ENCODE results near the gene PRRT2. TPM values are rescaled to one million over a fixed set of nuclear protein-coding genes. Genes with fewer than 3 reads are reported as not detected.
"Not testable (repeated sequence)": the region's sequence is repeated elsewhere in the genome, so short reads cannot be mapped to it uniquely, and the experiment has no call there.

PRRT2 gene
- polyA plus RNA-seq, 1 donor = 13.3 TPM

DNA sequence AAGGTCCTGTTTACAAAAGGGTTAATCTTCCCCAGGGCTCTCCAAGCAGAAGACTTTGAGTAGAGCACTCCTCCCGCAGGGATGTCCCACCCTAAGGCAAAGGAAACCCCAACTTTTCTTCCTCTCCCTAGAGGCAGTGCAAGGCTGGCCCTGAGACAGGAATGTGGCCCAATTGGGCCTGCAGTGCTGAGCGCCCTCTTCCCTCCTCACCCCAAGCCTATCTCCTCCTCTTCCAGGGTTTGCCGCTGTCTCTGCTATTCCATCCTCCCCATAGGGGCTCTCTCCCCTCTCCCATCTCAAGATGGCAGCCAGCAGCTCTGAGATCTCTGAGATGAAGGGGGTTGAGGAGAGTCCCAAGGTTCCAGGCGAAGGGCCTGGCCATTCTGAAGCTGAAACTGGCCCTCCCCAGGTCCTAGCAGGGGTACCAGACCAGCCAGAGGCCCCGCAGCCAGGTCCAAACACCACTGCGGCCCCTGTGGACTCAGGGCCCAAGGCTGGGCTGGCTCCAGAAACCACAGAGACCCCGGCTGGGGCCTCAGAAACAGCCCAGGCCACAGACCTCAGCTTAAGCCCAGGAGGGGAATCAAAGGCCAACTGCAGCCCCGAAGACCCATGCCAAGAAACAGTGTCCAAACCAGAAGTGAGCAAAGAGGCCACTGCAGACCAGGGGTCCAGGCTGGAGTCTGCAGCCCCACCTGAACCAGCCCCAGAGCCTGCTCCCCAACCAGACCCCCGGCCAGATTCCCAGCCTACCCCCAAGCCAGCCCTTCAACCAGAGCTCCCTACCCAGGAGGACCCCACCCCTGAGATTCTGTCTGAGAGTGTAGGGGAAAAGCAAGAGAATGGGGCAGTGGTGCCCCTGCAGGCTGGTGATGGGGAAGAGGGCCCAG, 1.0 kb downstream of the PRRT2 start:
- no peak for DNase-seq

DNA sequence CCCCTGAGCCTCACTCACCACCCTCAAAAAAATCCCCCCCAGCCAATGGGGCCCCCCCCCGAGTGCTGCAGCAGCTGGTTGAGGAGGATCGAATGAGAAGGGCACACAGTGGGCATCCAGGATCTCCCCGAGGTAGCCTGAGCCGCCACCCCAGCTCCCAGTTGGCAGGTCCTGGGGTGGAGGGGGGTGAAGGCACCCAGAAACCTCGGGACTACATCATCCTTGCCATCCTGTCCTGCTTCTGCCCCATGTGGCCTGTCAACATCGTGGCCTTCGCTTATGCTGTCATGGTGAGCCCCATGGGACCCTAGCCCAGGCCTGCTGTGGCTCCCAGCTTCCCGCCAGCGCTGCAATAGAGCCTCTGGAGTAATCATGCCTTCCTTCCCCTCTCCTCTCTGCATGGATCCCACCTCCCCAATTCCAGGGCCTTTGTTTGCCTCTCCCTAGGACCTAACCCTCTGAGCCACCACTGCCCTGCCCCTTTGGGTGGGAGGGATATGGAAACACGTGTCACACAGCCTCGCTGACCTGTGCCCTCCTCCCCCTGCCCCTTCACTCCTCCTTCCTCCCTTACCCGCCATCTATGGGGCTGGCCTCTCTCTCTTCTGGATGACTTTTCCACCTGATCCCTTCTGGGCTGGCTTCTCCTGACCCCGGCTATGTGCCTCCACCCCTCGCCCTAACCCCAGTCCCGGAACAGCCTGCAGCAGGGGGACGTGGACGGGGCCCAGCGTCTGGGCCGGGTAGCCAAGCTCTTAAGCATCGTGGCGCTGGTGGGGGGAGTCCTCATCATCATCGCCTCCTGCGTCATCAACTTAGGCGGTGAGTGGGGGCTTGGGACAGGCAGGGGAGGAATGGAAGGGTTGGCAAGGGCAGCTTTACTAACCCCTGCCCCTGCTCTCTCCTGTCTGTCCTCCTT, 1.9 kb downstream of the PRRT2 start:
- DNase-seq = no peak

DNA sequence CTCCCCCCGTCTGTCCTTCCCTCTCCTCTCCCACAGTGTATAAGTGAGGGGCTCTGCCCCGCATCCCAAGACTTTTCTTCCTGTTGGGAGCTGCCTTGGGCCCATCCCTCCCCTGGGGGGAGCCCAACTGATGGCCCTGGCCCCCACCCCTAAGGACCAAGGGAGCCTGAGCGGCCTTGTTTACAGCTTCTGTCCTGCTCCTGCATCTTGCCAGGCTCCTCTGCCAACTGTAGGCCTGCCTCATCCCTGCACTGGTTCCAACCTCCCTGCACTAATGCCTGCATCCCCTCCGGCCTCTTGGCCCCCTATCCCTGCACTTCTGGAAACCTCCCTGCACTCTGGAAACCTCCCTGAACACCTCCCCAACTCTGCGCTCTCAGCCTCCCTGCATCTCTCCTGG, 2.6 kb downstream of the PRRT2 start:
- no peak for DNase-seq

DNA sequence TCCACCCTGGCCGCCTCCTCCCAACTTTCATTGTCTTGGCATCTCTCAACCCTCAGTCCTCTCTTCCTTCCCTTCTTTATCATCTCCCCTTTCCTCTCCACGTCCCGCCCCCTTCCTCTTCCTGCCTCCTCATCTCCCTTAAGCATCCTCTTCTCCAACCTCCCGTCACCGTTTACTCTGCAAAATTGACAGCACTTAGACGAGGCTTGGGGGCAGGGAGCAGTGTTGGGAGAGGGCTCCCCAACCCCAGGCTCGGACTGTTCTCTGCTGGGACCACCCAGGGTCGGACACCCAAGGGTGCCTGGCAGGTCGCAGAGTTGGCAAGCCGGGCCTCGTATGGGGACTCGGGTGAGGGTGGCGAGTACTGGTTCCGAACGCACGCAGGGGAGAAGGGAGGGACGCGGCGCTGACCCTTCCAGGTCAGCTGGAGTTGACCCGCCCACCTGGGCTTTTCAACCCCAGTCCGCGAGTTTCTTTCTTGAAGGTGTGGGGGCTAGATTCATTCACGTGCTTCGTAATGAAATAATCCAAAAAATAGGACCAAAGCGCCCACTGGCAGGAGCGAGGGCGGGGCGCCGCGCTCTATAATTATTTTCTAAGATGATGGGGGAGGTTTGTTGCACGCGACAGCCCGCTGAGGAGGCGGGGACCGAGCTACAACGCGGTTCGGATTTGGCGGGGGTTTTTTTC, 3.2 kb downstream of the PRRT2 start:
- DNase-seq = no peak

DNA sequence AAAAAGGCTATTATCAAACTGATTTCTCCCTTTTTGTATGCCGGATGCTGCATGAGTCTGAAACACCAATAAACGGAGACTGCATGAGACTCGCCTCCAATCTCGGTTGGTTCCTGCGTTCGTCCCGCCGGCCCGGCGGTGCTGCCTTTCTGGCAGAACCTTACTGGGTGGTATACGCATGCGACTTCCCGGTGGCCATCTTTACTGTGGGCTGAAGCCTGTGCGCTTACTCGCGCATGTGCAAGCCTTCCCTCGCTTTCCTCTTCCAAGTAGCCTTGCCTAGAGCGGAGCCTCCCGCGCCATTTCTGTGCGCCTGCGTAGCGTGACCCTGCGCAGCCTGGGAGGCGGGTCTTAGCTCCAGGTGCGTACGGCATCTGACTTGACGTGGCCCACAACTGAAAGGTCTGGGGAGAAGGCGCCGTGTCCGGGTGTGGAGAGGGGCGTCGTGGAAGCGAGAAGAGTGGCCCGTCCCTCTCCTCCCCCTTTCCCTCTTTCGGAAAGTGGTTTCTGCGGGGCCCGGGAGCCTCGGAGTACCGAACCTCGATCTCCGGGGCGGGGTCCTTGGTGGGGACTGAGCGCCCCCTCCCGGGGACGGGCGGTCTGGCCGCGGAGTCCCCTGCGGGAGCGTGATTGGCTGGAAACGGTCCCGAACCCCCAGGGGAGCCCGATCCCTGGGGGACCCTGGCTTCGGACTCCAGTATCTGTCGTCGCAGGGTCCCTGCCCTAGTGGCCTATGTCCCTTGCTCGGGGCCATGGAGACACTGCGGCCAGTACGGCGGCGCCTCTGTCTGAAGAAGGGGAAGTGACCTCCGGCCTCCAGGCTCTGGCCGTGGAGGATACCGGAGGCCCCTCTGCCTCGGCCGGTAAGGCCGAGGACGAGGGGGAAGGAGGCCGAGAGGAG, 4.0 kb downstream of the PRRT2 start, which contains the start of gene PAGR1:
PAGR1 (plus strand) TSS at position 360 of the 901 bp plus-strand sequence; CDS start at position 734, 374 bp downstream.
- peak; percentile 100 for DNase-seq

DNA sequence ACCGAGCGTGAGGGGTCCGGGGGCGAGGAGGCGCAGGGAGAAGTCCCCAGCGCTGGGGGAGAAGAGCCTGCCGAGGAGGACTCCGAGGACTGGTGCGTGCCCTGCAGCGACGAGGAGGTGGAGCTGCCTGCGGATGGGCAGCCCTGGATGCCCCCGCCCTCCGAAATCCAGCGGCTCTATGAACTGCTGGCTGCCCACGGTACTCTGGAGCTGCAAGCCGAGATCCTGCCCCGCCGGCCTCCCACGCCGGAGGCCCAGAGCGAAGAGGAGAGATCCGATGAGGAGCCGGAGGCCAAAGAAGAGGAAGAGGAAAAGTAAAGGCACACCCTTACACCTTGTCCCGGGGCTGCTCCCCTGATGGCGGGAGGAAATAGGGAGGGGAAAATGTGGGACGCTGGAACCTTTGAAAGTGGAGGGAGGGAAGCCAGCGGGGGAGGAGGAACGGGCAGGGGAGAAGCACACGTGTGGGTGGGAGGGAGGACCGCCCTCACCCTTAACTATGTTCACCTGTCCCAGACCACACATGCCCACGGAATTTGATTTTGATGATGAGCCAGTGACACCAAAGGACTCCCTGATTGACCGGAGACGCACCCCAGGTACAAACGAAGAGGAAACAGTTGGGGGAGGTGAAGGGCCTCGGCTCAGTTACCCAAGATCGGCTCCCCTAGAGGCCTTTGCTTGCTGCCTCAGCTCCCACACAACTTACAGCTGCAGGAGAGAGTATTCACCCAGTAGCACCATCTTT, 4.9 kb downstream of the PRRT2 start:
- no peak for DNase-seq

DNA sequence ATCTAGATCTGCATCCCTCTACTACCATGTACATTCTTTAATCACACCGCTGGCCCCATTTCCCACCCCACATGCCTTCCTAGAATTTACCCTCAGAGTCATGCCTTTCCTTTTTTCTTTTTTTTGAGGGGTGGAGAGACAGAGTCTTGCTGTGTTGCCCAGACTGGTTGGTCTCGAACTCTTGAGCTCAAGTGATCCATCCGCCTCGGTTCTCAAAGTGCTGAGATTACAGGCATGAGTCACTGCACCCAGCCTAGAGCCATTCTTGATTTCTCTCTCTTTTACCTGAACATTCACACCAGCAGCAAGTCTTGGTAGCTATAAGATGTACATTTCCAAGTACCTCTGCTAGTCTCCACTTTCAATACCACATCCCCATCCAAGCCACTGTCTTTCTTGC, 6.1 kb downstream of the PRRT2 start:
- no peak for DNase-seq

DNA sequence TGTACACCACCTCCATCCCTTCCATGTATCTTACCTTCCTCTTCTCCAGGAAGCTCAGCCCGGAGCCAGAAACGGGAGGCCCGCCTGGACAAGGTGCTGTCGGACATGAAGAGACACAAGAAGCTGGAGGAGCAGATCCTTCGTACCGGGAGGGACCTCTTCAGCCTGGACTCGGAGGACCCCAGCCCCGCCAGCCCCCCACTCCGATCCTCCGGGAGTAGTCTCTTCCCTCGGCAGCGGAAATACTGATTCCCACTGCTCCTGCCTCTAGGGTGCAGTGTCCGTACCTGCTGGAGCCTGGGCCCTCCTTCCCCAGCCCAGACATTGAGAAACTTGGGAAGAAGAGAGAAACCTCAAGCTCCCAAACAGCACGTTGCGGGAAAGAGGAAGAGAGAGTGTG, 7.5 kb downstream of the PRRT2 start:
- DNase-seq = no peak

DNA sequence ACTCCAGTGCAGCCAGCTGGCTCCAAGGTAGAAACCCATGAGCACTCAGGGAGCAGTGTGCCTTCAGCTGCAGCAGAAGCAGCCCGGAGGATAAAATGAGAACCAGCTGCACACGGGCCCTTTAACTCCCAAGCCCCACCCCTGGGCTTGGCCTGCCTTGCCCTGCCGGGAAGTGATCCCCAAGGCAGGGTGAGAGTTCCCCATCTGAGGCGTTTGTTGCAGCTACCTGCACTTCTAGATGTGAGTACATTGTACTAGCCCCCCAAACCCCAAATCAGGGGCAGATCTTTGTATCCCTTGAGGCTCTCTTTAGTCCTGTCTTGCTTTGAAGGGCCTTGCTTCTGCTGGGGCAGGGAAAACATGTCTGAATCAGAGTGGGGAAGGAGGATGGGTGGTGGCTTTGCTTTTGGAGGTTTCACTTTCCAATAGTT, 8.3 kb downstream of the PRRT2 start, which contains the start of gene MVP:
MVP (plus strand) TSS at position 192 of the 431 bp plus-strand sequence. CDS start 10,088 bp downstream, outside the sequence.
- peak; percentile 64 for DNase-seq

DNA sequence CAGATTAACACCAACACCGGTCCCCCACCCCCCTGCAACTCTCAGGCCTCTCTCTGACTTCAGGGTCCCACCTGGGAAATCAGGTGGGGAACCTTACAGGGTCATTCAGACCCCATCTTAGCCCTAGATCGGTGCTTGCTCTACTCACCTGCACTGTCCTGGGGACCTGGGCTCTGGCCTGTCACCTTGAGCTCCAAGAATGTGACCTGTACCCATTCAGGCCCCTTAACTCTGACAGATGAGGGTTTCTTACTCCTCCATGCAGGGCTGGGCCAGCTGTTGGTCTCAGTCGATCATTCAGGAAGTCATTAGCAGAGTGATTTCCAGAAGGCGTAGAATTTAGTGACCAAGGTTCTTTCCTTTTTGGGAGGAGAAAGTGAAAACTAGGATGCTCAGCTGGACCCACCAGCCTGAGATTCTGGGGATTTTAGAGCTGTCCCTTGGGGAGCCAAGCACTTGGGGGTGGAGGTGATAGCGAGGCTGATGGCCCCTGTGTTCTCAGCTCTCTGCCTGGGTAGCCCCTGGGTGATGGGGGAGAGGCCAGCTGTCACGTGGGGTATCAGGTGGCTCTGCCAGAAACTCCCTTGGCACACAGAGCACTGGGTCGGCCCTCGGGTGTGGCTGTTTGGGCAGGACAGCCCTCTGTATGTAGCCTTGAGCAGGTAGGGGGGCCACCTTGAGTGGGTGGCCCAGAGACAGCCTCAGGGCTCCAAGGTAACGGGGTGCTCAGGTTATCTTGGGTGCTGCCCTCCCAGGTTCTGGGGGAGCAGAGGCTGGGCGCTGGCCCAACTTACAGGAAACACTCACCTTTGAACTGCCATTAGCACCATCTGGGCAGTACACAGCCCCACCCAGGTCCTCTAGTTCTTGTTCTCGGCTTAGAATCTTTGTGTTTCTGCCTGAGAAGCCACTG, 9.0 kb downstream of the PRRT2 start:
- DNase-seq = no peak

DNA sequence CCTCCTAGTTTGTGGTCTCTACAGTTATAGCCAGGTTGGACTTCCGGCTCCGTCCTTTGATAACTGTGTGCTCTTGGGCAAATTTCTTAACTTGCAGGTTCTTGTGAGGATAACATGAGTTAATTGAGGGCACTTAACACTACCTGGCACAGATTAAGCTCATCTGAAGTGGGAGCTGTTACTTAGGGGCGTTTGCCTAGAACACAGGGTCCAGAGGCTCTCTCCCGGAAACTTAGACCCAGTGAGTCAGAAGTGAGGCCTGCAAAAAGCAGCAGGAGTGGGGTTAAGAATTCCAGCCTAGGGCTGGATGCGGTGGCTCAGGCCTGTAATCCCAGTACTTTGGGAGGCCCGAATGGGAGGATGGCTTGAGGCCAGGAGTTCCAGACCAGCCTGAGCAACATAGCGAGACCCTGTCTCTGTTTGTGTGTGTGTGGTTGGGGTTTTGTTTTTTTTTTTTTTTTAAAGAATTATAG, 9.7 kb downstream of the PRRT2 start:
- DNase-seq = no peak

DNA sequence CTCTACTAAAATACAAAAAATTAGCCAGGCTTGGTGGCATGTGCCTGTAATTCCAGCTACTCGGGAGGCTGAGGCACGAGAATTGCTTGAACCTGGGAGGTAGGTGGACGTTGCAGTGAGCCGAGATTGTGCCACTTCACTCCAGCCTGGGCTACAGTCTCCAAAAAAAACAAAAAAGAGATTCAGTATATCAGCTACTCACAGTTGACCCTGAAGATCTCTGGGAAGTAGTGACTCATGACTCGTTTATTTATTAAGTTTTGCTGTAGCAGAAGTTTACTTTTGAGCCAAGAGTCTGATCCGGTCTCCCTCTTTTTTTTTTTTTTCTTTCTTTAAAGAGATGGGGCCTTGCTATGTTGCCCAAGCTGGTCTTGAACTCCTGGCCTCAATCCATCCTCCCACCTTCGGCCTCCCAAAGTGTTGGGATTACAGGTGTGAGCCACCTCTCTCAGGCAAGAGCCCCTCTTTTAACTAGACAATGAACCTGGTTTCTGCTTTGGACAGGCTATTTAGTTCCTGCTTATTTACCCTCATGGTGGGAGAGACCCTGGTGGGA, 12.7 kb downstream of the PRRT2 start:
- DNase-seq = no peak

DNA sequence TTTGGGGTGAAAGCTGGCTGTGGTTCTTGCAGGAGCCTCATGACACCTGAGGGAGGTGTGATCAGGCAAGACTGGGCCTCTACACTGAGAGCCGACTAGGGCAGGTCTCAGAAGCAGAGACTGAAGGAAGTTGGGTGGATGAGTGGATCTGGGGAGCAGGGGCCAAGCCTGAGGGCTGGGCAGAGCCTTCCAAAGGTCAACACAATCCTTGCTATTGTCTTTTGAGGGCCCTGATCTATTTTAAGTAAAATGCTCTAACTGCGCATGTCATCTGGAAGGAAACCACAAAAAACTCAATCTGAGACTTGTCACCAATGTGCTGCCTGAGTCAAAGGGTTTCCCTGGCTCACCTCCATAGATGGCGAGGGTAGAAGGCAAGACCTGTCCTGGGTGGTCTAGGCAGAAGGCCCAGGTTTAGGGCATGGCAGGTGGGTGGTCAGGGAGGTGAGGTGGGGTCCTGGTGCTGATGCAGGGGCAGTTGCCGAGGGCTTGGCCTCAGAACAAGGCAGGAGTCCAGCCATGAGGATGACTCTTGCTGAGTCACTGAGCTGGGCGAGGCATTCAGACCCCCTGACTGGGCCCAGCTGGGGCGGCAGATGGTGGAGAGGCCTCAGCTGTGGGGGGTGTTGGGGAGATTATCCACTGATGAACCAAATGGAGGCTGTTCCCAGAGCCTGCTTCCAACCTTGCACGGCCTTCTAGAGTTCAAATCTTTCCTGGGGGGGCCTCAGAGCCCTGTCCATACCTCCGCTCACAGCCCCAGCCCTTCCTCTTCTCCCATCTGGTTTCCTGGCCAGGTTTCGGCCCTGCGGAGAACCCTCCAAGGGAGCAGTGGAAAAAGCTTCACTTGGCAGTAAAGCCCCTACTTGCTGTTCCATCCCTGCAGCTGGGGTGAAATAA, 13.4 kb downstream of the PRRT2 start:
- DNase-seq = no peak

DNA sequence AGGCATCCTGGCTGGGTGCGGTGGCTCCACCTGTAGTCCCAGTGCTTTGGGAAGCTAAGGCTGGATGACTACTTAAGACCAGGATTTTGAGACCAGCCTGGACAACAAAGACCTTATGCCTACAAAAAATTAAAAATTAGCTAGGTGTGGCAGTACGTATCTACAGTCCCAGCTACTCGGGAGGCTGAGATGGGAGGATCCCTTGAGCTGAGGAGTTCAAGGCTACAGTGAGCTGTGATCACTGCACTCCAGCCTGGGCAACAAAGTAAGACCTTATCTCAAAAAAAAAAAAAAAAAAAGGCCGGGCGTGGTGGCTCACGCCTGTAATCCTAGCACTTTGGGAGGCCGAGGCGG, 14.3 kb downstream of the PRRT2 start:
- no peak for DNase-seq

DNA sequence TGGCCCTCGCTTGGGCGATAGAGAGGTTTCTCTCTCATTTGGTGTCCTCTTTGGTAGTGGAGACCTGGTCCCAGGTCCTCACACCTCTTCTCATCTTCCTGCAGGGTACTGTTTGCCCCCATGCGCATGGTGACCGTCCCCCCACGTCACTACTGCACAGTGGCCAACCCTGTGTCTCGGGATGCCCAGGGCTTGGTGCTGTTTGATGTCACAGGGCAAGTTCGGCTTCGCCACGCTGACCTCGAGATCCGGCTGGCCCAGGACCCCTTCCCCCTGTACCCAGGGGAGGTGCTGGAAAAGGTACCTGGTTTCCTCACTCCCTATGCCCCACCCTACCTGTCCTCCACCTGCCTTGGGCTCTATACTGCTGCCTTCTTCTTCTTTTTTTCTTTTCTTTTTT, 18.8 kb downstream of the PRRT2 start:
- DNase-seq = no peak

DNA sequence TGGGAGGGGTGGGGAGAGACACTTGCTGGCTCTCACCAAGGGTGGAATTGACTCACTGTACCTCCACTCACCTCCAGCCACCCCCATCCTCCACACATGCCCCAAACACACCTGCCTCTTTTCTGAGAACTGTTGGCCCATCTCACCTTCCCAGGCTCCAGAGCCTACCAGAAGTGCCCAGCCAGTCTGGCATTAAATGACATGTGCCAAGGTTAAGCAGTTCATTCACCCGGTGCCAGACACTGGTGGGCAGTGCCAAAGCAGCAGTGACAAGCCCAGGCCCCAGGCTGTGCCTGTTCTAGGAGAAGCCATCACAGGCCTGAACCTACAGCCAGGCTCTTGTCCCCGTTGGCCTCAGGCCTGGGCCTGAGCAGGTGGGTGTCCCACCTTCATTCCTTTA, 19.5 kb downstream of the PRRT2 start:
- DNase-seq = no peak

DNA sequence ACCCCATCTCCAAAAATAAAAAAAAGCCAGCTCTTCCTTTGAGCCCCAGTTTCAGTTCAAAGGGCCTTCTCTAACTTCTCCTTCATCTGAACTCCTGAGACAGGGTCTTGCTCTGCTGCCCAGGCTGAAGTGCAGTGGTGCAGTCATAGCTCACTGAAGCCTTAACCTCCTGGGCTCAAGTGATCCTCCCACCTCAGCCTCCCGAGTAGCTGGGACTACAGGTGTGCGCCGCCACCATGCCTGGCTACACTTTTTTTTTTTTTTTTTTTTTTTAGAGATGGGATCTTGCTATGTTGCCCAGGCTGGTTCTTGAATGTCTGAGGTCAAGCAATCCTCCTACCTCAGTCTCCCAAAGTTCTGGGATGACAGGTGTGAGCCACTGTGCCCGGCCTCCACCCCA, 21.2 kb downstream of the PRRT2 start:
- not testable (repeated sequence) for DNase-seq

DNA sequence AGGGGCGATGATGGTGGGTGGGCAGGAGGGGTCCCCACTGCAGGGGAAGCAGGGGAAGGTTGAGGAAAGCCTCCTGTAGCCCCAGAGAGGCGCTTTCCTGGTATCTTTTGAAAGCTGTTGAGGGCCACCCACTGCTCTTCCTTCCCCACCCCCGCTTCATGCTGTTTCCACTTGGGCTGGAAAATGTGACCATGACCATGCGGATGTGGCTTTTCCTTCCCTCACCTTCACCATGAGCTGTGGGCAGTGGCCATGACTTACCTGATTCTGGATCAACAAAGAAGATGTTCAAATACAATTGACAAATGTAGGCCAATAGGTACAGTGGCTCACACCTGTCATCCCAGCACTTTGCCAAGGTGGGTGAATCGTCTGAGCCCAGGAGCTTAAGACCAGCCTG, 22.1 kb downstream of the PRRT2 start:
- DNase-seq = no peak
